DND-41 (cell line): Measurements from ENCODE around the gene HTT.

ENCODE experiments used
- ATAC-seq: fragments of 200-7000 bp; cut with Tn5 transposase; 3 replicates; pipeline ENCODE4 v1.9.1; 2021; ENCODE audit warnings: low read depth; ENCODE audit not compliant: insufficient read depth
- DNase-seq: peaks from one replicate; pipeline ENCODE4 v3.0.0-alpha.2; 2020
- H2AFZ ChIP-seq: 2 replicates; pipeline ENCODE4 v1.6.0; 2012; ENCODE audit warnings: low read depth, low read length
- H3K27ac ChIP-seq: 2 replicates; pipeline ENCODE4 v1.5.1; 2012; ENCODE audit warnings: low read length, inconsistent platforms
- H3K27me3 ChIP-seq: fragments of 200-600 bp; sonication (generic); 2 replicates; pipeline ENCODE4 v1.6.0; 2012; ENCODE audit warnings: low read length, mild to moderate bottlenecking, inconsistent platforms; ENCODE audit not compliant: insufficient read depth, poor library complexity
- H3K36me3 ChIP-seq: 2 replicates; pipeline ENCODE4 v1.5.1; 2012; ENCODE audit warnings: low read length, inconsistent platforms; ENCODE audit not compliant: insufficient read depth
- H3K4me1 ChIP-seq: 2 replicates; pipeline ENCODE4 v1.5.1; 2012; ENCODE audit warnings: mild to moderate bottlenecking, low read length; ENCODE audit not compliant: insufficient read depth
- H3K4me2 ChIP-seq: 2 replicates; pipeline ENCODE4 v1.6.0; 2012; ENCODE audit warnings: mild to moderate bottlenecking, moderate library complexity, low read length, inconsistent platforms; ENCODE audit not compliant: insufficient read depth
- H3K4me3 ChIP-seq, 2 experiments: fragments of 200-600 bp in 1 of 2; shearing (Covaris generic) in 1 of 2; 2 replicates each; pipeline ENCODE4 v1.5.1; 2012 to 2016; ENCODE audit warnings: inconsistent platforms in 2 of 2, low read length in 2 of 2, mild to moderate bottlenecking in 2 of 2, low read depth in 1 of 2, moderate library complexity in 1 of 2
- H3K79me2 ChIP-seq: 2 replicates; pipeline ENCODE4 v1.6.0; 2012; ENCODE audit warnings: low read length, inconsistent platforms; ENCODE audit not compliant: insufficient read depth
- H3K9ac ChIP-seq: 2 replicates; pipeline ENCODE4 v1.6.0; 2012; ENCODE audit warnings: low read depth, mild to moderate bottlenecking, inconsistent platforms, low read length, moderate library complexity
- H3K9me3 ChIP-seq: 2 replicates; pipeline ENCODE4 v1.5.1; 2012; ENCODE audit warnings: low read length, moderate library complexity, mild to moderate bottlenecking, inconsistent platforms; ENCODE audit not compliant: insufficient read depth, severe bottlenecking
- H4K20me1 ChIP-seq: 2 replicates; pipeline ENCODE4 v1.6.0; 2012; ENCODE audit warnings: low read length; ENCODE audit not compliant: insufficient read depth
- CTCF ChIP-seq: IDR thresholded peaks from 2 replicates; pipeline ENCODE4 v1.5.1; 2012; ENCODE audit warnings: borderline replicate concordance, low read length, moderate library complexity, mild to moderate bottlenecking; ENCODE audit not compliant: poor library complexity, severe bottlenecking; ENCODE audit errors: extremely low read depth
- EZH2 ChIP-seq: IDR thresholded peaks from 3 replicates; pipeline ENCODE4 v1.6.1; 2012; ENCODE audit warnings: borderline replicate concordance, low read depth, mild to moderate bottlenecking, moderate library complexity, low read length, inconsistent platforms; ENCODE audit not compliant: severe bottlenecking

HTT gene

GRCh38 chr4:3070709-3071500 is 3.6 kb upstream of the HTT start:
- ATAC-seq (no peak), DNase-seq (no peak)
- Histone ChIP-seq H3K27me3 (no peaks in the 10 kb centered on the region), H4K20me1 (peaks cover 4% of the 10 kb centered on the region; the same call in 1 of the 2 replicates), H2AFZ (no peak overlapping the region), H3K27ac (no peak overlapping the region), H3K4me2 (no peak overlapping the region), H3K4me3 (no peak overlapping the region), H3K9ac (no peak overlapping the region), H3K4me1 (peaks cover 14% of the 10 kb centered on the region), H3K79me2 (peaks cover 11% of the 10 kb centered on the region), H3K9me3 (no peaks in the 10 kb centered on the region), H3K36me3 (no peaks in the 10 kb centered on the region)
- no peak for TF ChIP-seq EZH2
- TF ChIP-seq CTCF, result no peak

GRCh38 chr4:3071811-3072210 is 2.7 kb upstream of the HTT start:
- Histone ChIP-seq H3K36me3 (no peaks in the 10 kb centered on the region), H3K27ac (no peak overlapping the region), H3K9ac (no peak overlapping the region), H3K4me3 (no peak overlapping the region), H2AFZ (no peak overlapping the region), H3K9me3 (no peaks in the 10 kb centered on the region), H3K79me2 (peaks cover 20% of the 10 kb centered on the region), H3K27me3 (no peaks in the 10 kb centered on the region), H3K4me2 (no peak overlapping the region), H3K4me1 (peaks cover 23% of the 10 kb centered on the region), H4K20me1 (peaks cover 7% of the 10 kb centered on the region; the same call in 1 of the 2 replicates)
- DNase-seq (no peak), ATAC-seq (no peak)
- TF ChIP-seq EZH2 (no peak), CTCF (no peak)

GRCh38 chr4:3073158-3074077 is 1.1 kb upstream of the HTT start:
- Histone ChIP-seq H3K27ac (peak overlapping the region; percentile 83), H3K36me3 (no peaks in the 10 kb centered on the region), H3K4me2 (peak overlapping the region; percentile 95), H3K27me3 (no peaks in the 10 kb centered on the region), H4K20me1 (peaks cover 10% of the 10 kb centered on the region; the same call in 1 of the 2 replicates), H3K9me3 (no peaks in the 10 kb centered on the region), H3K9ac (peak overlapping the region; percentile 72), H2AFZ (peak overlapping the region; percentile 97), H3K4me3 (peak overlapping the region; percentile 15 to 65; a peak in 3 of 4 replicates), H3K4me1 (peaks cover 28% of the 10 kb centered on the region), H3K79me2 (peaks cover 35% of the 10 kb centered on the region)
- ATAC-seq (peak; percentile 62), DNase-seq (no peak)
- TF ChIP-seq EZH2 (no peak), CTCF (no peak)
